ENCODE measurements around the gene UBALD2.
"Not testable (repeated sequence)": the region's sequence is repeated elsewhere in the genome, so short reads cannot be mapped to it uniquely, and the experiment has no call there.

UBALD2 gene

GRCh38 chr17:76264755-76265623 lies at the start of gene UBALD2:
TSS of gene UBALD2 (plus strand) at chr17:76265348. CDS start at chr17:76265506, 158 bp downstream.
- DNase-seq (ENCODE audit: low read depth in 3 of 3): peak; percentile 95 to 97 (median 96)

DNA sequence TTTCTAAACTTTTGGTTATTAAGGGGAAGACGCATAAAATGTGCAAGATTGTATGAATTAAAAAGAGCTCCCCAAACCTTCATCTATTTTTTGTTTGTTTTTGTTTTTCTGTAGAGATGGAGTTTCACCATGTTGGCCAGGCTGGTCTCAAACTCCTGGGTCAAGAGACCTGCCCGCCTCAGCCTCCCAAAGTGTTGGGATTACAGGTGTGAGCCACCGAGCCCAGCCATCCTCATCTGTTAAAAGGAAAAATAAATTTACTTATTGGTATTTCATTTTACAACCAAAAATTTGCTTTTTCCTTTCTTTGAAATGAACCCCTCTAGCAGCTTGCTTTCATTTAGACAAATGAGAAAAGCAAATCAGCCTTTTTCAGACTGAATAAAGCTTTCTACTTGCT lies 48.1 kb upstream of the UBALD2 start:
- no peak for DNase-seq (ENCODE audit: low read depth in 3 of 3)

- no peak for DNase-seq (ENCODE audit: low read depth in 3 of 3)
Observed at GRCh38 chr17:76219670-76220383, 45.3 kb upstream of the UBALD2 start.

DNA sequence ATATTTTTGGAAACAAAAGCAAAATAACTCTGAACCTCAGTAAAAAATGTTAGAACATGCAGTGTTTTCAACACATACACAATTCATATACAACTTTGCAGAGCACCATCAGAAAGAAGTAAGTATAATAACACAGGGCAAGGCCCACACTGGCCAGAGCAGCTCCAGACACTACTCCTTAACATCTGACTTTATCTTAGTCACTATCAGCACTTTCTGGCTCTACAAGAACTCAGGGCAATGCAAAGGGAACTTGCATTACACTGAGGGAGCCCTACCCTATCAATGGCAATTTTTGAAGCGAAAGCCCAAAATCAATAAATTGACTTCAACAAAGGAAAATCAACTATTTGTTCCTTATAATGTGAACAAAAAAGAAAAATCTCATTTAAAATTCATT lies 41.3 kb upstream of the UBALD2 start:
- no peak for DNase-seq (ENCODE audit: low read depth in 3 of 3)

- not testable (repeated sequence) for DNase-seq (ENCODE audit: low read depth in 3 of 3)
Observed at GRCh38 chr17:76225373-76226086, 39.6 kb upstream of the UBALD2 start.

DNA sequence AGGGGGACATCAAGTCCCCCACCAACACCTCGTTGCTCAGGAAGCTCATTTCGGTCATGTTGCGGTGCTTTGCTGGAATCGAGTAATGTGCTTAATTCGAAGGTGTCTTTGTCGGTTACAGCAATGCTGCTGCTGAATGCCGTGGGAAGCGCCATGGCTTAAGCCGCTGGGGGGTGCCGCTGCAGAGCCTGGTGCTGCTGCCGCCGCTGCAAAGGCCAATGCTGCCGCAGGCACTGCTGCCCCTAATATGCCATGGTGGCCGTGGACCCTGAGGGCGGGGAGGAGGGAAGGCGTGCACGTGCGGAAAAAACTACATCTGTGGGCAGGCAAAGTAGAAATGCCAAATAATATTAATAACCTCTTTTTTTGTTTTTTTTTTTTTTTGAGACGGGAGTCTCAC lies 38.4 kb upstream of the UBALD2 start:
- not testable (repeated sequence) for DNase-seq (ENCODE audit: low read depth in 3 of 3)

DNA sequence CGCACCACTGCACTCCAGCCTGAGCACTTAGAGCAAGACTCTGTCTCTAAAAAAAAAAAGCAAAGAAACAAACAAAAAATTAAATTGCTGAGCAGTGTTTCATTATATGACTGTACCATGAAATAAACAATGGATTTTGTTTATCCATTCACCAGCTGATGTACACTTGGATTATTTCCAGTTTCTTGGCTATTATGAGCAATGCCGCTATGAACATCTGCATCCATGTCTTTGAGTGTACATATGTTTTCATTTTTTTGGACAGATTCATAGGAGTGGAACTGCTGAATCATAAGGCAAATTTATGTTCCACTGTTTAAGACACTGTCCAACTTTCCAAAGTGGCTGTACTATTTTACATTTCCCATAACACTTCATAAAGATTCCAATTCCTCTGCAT lies 32.8 kb upstream of the UBALD2 start:
- no peak for DNase-seq (ENCODE audit: low read depth in 3 of 3)

- DNase-seq (ENCODE audit: low read depth in 3 of 3): no peak
Observed at GRCh38 chr17:76233588-76234353, 31.4 kb upstream of the UBALD2 start.

- no peak for DNase-seq (ENCODE audit: low read depth in 3 of 3)
Observed at GRCh38 chr17:76234354-76234679, 30.8 kb upstream of the UBALD2 start.

- DNase-seq (ENCODE audit: low read depth in 3 of 3): no peak
Observed at GRCh38 chr17:76235883-76236282, 29.3 kb upstream of the UBALD2 start.

- no peak for DNase-seq (ENCODE audit: low read depth in 3 of 3)
Observed at GRCh38 chr17:76236603-76237002, 28.5 kb upstream of the UBALD2 start.

GRCh38 chr17:76237859-76238313 lies 27.3 kb upstream of the UBALD2 start:
- DNase-seq (ENCODE audit: low read depth in 3 of 3): no peak

DNA sequence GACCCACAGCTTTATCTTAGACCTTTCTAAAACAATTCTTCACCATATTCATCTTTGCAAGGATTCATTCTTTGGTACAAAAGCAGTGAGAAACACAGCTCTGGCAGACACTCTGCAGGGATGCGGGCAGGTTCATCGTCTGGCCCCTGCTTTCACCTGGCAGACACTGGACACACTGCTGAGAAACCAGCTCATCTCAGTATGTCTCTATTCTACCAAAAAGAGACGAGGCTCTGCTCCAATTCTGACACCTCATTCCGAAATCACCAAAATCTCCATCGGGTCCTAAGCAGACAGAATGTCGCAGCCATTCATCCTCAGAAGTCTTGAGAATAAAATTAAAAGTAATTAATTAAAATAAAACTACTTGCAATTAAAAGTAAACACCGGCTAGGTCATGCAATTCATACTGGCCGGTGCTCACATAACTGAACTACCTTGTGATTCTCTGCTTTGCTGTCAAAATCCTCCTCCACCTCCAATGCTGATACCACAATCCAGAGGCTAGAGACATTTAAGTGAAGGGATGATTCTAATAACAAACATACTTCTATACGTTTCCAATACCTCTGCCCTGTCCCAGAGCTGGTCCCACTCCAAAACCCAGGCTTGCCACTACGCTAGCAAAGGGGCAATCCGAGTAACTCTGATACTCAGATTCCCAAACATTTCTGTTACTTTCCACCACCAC lies 26.2 kb upstream of the UBALD2 start:
- no peak for DNase-seq (ENCODE audit: low read depth in 3 of 3)

- DNase-seq (ENCODE audit: low read depth in 3 of 3): no peak
Observed at GRCh38 chr17:76239538-76240274, 25.4 kb upstream of the UBALD2 start.

DNA sequence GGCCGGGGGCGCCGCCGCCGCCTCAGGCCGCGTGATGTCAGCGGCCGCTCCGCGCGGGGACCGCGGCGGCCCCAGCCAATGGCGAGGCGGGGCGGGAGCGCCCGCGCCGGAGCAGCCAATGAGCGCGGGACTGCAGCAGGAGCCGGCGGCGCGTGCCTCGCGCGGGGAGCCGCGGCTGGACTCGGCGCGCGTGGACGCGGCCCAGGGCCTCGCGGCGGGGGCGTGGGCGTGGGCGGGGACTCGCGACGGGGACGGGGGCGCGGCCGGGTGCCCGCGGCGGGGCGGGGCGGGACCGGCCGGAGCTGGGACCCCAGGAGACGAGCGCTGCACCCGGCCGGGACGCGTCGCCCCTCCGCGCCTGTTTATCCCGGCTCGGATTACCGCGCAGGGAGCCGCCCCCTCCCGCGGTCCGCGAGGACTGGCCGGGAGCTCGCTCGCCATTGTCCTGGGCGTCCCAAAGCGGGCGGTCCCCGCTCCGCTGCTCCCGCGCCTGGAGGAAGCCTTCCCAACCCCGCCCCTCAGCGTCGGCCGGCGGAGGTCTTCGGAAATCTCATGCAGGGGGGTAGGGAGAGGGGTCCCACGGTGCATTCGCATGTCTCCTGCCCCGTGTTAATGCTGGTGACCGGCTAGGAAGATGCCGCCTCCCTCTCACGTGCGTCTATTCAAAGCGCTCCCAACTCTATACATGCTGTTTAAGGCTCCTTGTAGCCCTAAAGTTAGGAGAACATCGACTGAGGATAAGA lies 24.5 kb upstream of the UBALD2 start, which contains the start of gene RNF157:
TSS of gene RNF157 (minus strand) at position 33 of the 743 bp plus-strand sequence. CDS start 253 bp downstream, outside the sequence.
- DNase-seq (ENCODE audit: low read depth in 3 of 3): peak; percentile 45 to 51 (median 46)

DNA sequence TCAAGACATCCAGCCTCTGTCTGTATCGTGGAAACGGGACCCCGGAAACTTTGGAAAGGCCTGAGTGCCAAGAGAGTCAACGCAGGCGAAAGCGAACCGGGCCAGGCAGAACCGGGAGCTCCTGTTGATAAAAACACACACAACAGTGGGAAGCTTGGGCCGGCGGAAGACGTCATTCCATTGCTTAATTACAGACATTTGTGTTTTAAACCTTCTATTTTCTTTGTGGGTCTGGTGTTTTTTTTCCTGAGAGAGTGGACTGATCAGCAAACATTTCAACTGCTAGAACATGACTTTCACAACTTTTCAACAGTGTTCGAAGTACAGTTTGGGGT lies 24.0 kb upstream of the UBALD2 start:
- no peak for DNase-seq (ENCODE audit: low read depth in 3 of 3)

DNA sequence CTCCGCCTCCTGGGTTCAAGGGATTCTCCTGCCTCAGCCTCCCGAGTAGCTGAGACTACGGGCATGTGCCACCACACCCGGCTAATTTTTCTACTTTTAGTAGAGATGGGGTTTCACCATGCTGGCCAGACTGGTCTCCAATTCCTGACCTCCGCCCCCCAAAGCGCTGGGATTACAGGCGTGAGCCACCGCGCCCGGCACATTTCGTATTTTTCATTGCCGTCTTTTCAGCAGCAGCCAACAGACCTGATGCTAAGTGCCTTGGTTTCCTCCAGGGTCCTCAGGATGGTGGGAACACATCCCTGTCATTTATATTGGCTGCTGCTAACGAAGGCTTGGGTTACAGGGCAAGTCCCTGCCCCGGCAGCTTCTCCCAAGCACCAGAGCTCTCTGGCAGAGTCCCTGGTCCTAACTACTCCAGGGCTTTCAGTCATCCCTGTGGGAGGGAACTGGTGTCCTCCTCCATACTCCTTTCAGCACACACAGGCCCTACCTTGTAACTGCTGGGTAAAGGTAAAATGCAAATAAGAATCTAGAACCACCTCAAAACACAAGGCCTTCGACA lies 23.4 kb upstream of the UBALD2 start:
- no peak for DNase-seq (ENCODE audit: low read depth in 3 of 3)

- no peak for DNase-seq (ENCODE audit: low read depth in 3 of 3)
Observed at GRCh38 chr17:76243826-76244679, 21.1 kb upstream of the UBALD2 start.

Data from stimulated activated CD4-positive, alpha-beta T cell treated with anti-CD3 and anti-CD28 coated beads, TNF-alpha, amount 100 ng/mL, for 4 hours (primary cell).